Prostate gland (tissue), 2 donors: ENCODE results near the gene KRT32.

ENCODE experiments used
- CTCF ChIP-seq, 4 experiments: fragments of 200-600 bp in 2 of 4; fragments of 450-650 bp in 2 of 4; sonication (generic) in 2 of 4; IDR thresholded peaks; 1 replicate in 3 of 4; 2 replicates in 1 of 4; pipeline ENCODE4 v1.5.1; 2016 to 2019; ENCODE audit warnings: antibody characterized with exemption in 4 of 4, mild to moderate bottlenecking in 2 of 4, moderate library complexity in 2 of 4
- POLR2A ChIP-seq: fragments of 450-650 bp; IDR thresholded peaks from one replicate; pipeline ENCODE4 v1.6.1; 2016; ENCODE audit warnings: antibody characterized with exemption, mild to moderate bottlenecking
- POLR2AphosphoS5 ChIP-seq: sonication (generic); formaldehyde crosslinking; IDR thresholded peaks from one replicate; pipeline ENCODE4 v1.6.1; 2017; ENCODE audit warnings: antibody characterized with exemption

- TF ChIP-seq POLR2A (no peak), CTCF (IDR thresholded peaks at IDR 0.05) (no peak), POLR2AphosphoS5 (no peak)
Observed at GRCh38 chr17:41455236-41455635, 11.9 kb downstream of the KRT32 start.
